ENCODE results near the gene NEK10.

Gene NEK10

GRCh38 chr3:27193056-27193455 is 176.1 kb downstream of the NEK10 start:
- Histone ChIP-seq H3K36me3 (ENCODE audit: control insufficient read depth in 1 of 2, insufficient read depth in 2 of 2, low read length in 2 of 2) (no peaks in the 10 kb centered on the region), H3K27me3 (ENCODE audit: control insufficient read depth in 1 of 2, insufficient read depth in 2 of 2, low read length in 2 of 2) (no peaks in the 10 kb centered on the region), H3K4me1 (ENCODE audit: control insufficient read depth in 1 of 2, insufficient read depth in 2 of 2, low read length in 2 of 2) (no peaks in the 10 kb centered on the region), H3K9me3 (ENCODE audit: control insufficient read depth in 1 of 2, low read length in 2 of 2) (no peaks in the 10 kb centered on the region), H3K9ac (ENCODE audit: low read depth in 1 of 2, low read length in 2 of 2) (no peak overlapping the region), H3K27ac (ENCODE audit: low read depth, low read length) (no peak overlapping the region), H3K4me3 (ENCODE audit: low read depth in 1 of 2, low read length in 2 of 2) (no peak overlapping the region)

GRCh38 chr3:27186013-27186412 is 183.2 kb downstream of the NEK10 start:
- Histone ChIP-seq H3K27ac (ENCODE audit: low read depth, low read length) (no peak overlapping the region), H3K36me3 (ENCODE audit: control insufficient read depth in 1 of 2, insufficient read depth in 2 of 2, low read length in 2 of 2) (no peaks in the 10 kb centered on the region), H3K9ac (ENCODE audit: low read depth in 1 of 2, low read length in 2 of 2) (no peak overlapping the region), H3K4me3 (ENCODE audit: low read depth in 1 of 2, low read length in 2 of 2) (no peak overlapping the region), H3K27me3 (ENCODE audit: control insufficient read depth in 1 of 2, insufficient read depth in 2 of 2, low read length in 2 of 2) (no peaks in the 10 kb centered on the region), H3K9me3 (ENCODE audit: control insufficient read depth in 1 of 2, low read length in 2 of 2) (no peaks in the 10 kb centered on the region), H3K4me1 (ENCODE audit: control insufficient read depth in 1 of 2, insufficient read depth in 2 of 2, low read length in 2 of 2) (no peaks in the 10 kb centered on the region)

GRCh38 chr3:27185231-27185989 is 183.8 kb downstream of the NEK10 start:
- no peaks in the 10 kb centered on the region for H3K4me1 ChIP-seq (ENCODE audit: control insufficient read depth in 1 of 2, insufficient read depth in 2 of 2, low read length in 2 of 2)
- no peaks in the 10 kb centered on the region for H3K36me3 ChIP-seq (ENCODE audit: control insufficient read depth in 1 of 2, insufficient read depth in 2 of 2, low read length in 2 of 2)
- no peaks in the 10 kb centered on the region for H3K27me3 ChIP-seq (ENCODE audit: control insufficient read depth in 1 of 2, insufficient read depth in 2 of 2, low read length in 2 of 2)
- no peak overlapping the region for H3K9ac ChIP-seq (ENCODE audit: low read depth in 1 of 2, low read length in 2 of 2)
- H3K27ac ChIP-seq (ENCODE audit: low read depth, low read length), result no peak overlapping the region
- no peak overlapping the region for H3K4me3 ChIP-seq (ENCODE audit: low read depth in 1 of 2, low read length in 2 of 2)
- no peaks in the 10 kb centered on the region for H3K9me3 ChIP-seq (ENCODE audit: control insufficient read depth in 1 of 2, low read length in 2 of 2)

GRCh38 chr3:27184261-27184660 is 184.9 kb downstream of the NEK10 start:
- no peaks in the 10 kb centered on the region for H3K4me1 ChIP-seq (ENCODE audit: control insufficient read depth in 1 of 2, insufficient read depth in 2 of 2, low read length in 2 of 2)
- no peaks in the 10 kb centered on the region for H3K9me3 ChIP-seq (ENCODE audit: control insufficient read depth in 1 of 2, low read length in 2 of 2)
- no peak overlapping the region for H3K27ac ChIP-seq (ENCODE audit: low read depth, low read length)
- H3K4me3 ChIP-seq (ENCODE audit: low read depth in 1 of 2, low read length in 2 of 2), result no peak overlapping the region
- no peaks in the 10 kb centered on the region for H3K27me3 ChIP-seq (ENCODE audit: control insufficient read depth in 1 of 2, insufficient read depth in 2 of 2, low read length in 2 of 2)
- no peak overlapping the region for H3K9ac ChIP-seq (ENCODE audit: low read depth in 1 of 2, low read length in 2 of 2)
- no peaks in the 10 kb centered on the region for H3K36me3 ChIP-seq (ENCODE audit: control insufficient read depth in 1 of 2, insufficient read depth in 2 of 2, low read length in 2 of 2)

GRCh38 chr3:27176256-27176655 is 192.9 kb downstream of the NEK10 start:
- Histone ChIP-seq H3K36me3 (ENCODE audit: control insufficient read depth in 1 of 2, insufficient read depth in 2 of 2, low read length in 2 of 2) (no peaks in the 10 kb centered on the region), H3K4me1 (ENCODE audit: control insufficient read depth in 1 of 2, insufficient read depth in 2 of 2, low read length in 2 of 2) (no peaks in the 10 kb centered on the region), H3K27me3 (ENCODE audit: control insufficient read depth in 1 of 2, insufficient read depth in 2 of 2, low read length in 2 of 2) (no peaks in the 10 kb centered on the region), H3K27ac (ENCODE audit: low read depth, low read length) (no peak overlapping the region), H3K9me3 (ENCODE audit: control insufficient read depth in 1 of 2, low read length in 2 of 2) (no peaks in the 10 kb centered on the region), H3K4me3 (ENCODE audit: low read depth in 1 of 2, low read length in 2 of 2) (no peak overlapping the region), H3K9ac (ENCODE audit: low read depth in 1 of 2, low read length in 2 of 2) (no peak overlapping the region)

- Histone ChIP-seq H3K27ac (ENCODE audit: low read depth, low read length) (no peak overlapping the region), H3K9ac (ENCODE audit: low read depth in 1 of 2, low read length in 2 of 2) (no peak overlapping the region), H3K36me3 (ENCODE audit: control insufficient read depth in 1 of 2, insufficient read depth in 2 of 2, low read length in 2 of 2) (no peaks in the 10 kb centered on the region), H3K27me3 (ENCODE audit: control insufficient read depth in 1 of 2, insufficient read depth in 2 of 2, low read length in 2 of 2) (no peaks in the 10 kb centered on the region), H3K4me1 (ENCODE audit: control insufficient read depth in 1 of 2, insufficient read depth in 2 of 2, low read length in 2 of 2) (no peaks in the 10 kb centered on the region), H3K9me3 (ENCODE audit: control insufficient read depth in 1 of 2, low read length in 2 of 2) (no peaks in the 10 kb centered on the region), H3K4me3 (ENCODE audit: low read depth in 1 of 2, low read length in 2 of 2) (no peak overlapping the region)
Measured at GRCh38 chr3:27174530-27174929, 194.7 kb downstream of the NEK10 start.

- Histone ChIP-seq H3K4me3 (ENCODE audit: low read depth in 1 of 2, low read length in 2 of 2) (no peak overlapping the region), H3K27ac (ENCODE audit: low read depth, low read length) (no peak overlapping the region), H3K9ac (ENCODE audit: low read depth in 1 of 2, low read length in 2 of 2) (no peak overlapping the region)
Measured at GRCh38 chr3:27171113-27171512, 198.1 kb downstream of the NEK10 start.

GRCh38 chr3:27166888-27167287 is 202.3 kb downstream of the NEK10 start:
- no peaks in the 10 kb centered on the region for H3K27me3 ChIP-seq (ENCODE audit: control insufficient read depth in 1 of 2, insufficient read depth in 2 of 2, low read length in 2 of 2)
- no peaks in the 10 kb centered on the region for H3K36me3 ChIP-seq (ENCODE audit: control insufficient read depth in 1 of 2, insufficient read depth in 2 of 2, low read length in 2 of 2)
- no peak overlapping the region for H3K4me3 ChIP-seq (ENCODE audit: low read depth in 1 of 2, low read length in 2 of 2)
- no peak overlapping the region for H3K9ac ChIP-seq (ENCODE audit: low read depth in 1 of 2, low read length in 2 of 2)
- H3K4me1 ChIP-seq (ENCODE audit: control insufficient read depth in 1 of 2, insufficient read depth in 2 of 2, low read length in 2 of 2), result no peaks in the 10 kb centered on the region
- H3K27ac ChIP-seq (ENCODE audit: low read depth, low read length), result no peak overlapping the region
- H3K9me3 ChIP-seq (ENCODE audit: control insufficient read depth in 1 of 2, low read length in 2 of 2), result no peaks in the 10 kb centered on the region

More at GRCh38 chr3:27171113-27171512, 198.1 kb downstream of the NEK10 start:
- Histone ChIP-seq H3K36me3 (ENCODE audit: control insufficient read depth in 1 of 2, insufficient read depth in 2 of 2, low read length in 2 of 2) (no peaks in the 10 kb centered on the region), H3K4me1 (ENCODE audit: control insufficient read depth in 1 of 2, insufficient read depth in 2 of 2, low read length in 2 of 2) (no peaks in the 10 kb centered on the region), H3K27me3 (ENCODE audit: control insufficient read depth in 1 of 2, insufficient read depth in 2 of 2, low read length in 2 of 2) (no peaks in the 10 kb centered on the region), H3K9me3 (ENCODE audit: control insufficient read depth in 1 of 2, low read length in 2 of 2) (no peaks in the 10 kb centered on the region)

- H3K27ac ChIP-seq (ENCODE audit: low read depth, low read length), result no peak overlapping the region
- no peak overlapping the region for H3K9ac ChIP-seq (ENCODE audit: low read depth in 1 of 2, low read length in 2 of 2)
- H3K27me3 ChIP-seq (ENCODE audit: control insufficient read depth in 1 of 2, insufficient read depth in 2 of 2, low read length in 2 of 2), result no peaks in the 10 kb centered on the region
Measured at GRCh38 chr3:27165321-27165721, 203.9 kb downstream of the NEK10 start.

GRCh38 chr3:27160779-27161287 is 208.3 kb downstream of the NEK10 start:
- no peak overlapping the region for H3K27ac ChIP-seq (ENCODE audit: low read depth, low read length)
- no peaks in the 10 kb centered on the region for H3K9me3 ChIP-seq (ENCODE audit: control insufficient read depth in 1 of 2, low read length in 2 of 2)
- no peak overlapping the region for H3K9ac ChIP-seq (ENCODE audit: low read depth in 1 of 2, low read length in 2 of 2)
- H3K4me3 ChIP-seq (ENCODE audit: low read depth in 1 of 2, low read length in 2 of 2), result no peak overlapping the region
- H3K27me3 ChIP-seq (ENCODE audit: control insufficient read depth in 1 of 2, insufficient read depth in 2 of 2, low read length in 2 of 2), result no peaks in the 10 kb centered on the region
- no peaks in the 10 kb centered on the region for H3K36me3 ChIP-seq (ENCODE audit: control insufficient read depth in 1 of 2, insufficient read depth in 2 of 2, low read length in 2 of 2)
- H3K4me1 ChIP-seq (ENCODE audit: control insufficient read depth in 1 of 2, insufficient read depth in 2 of 2, low read length in 2 of 2), result no peaks in the 10 kb centered on the region

More at GRCh38 chr3:27165321-27165721, 203.9 kb downstream of the NEK10 start:
- no peaks in the 10 kb centered on the region for H3K9me3 ChIP-seq (ENCODE audit: control insufficient read depth in 1 of 2, low read length in 2 of 2)
- no peaks in the 10 kb centered on the region for H3K36me3 ChIP-seq (ENCODE audit: control insufficient read depth in 1 of 2, insufficient read depth in 2 of 2, low read length in 2 of 2)
- H3K4me1 ChIP-seq (ENCODE audit: control insufficient read depth in 1 of 2, insufficient read depth in 2 of 2, low read length in 2 of 2), result no peaks in the 10 kb centered on the region
- no peak overlapping the region for H3K4me3 ChIP-seq (ENCODE audit: low read depth in 1 of 2, low read length in 2 of 2)

Data from duodenal mucosa (tissue), 2 donors.